DMS79 (cell line): ENCODE results near the gene PHF21B.

ENCODE experiments used
- DNase-seq: peaks from one replicate; lab custom pipeline; 2025; lab: John Stamatoyannopoulos, UW

Gene PHF21B

GRCh38 chr22:44892803-44893730, 116.7 kb downstream of the PHF21B start:
- no peak for DNase-seq

- DNase-seq: no peak
Measured at GRCh38 chr22:44892243-44892642, 117.6 kb downstream of the PHF21B start.

GRCh38 chr22:44891791-44892190, 118.0 kb downstream of the PHF21B start:
- DNase-seq: no peak

GRCh38 chr22:44891293-44891747, 118.5 kb downstream of the PHF21B start:
- DNase-seq: no peak

- DNase-seq: no peak
Measured at GRCh38 chr22:44890416-44891292, 119.2 kb downstream of the PHF21B start.

- no peak for DNase-seq
Measured at GRCh38 chr22:44889255-44889878, 120.4 kb downstream of the PHF21B start.

GRCh38 chr22:44888491-44889254, 121.1 kb downstream of the PHF21B start:
- no peak for DNase-seq

- no peak for DNase-seq
Measured at GRCh38 chr22:44887941-44888366, 121.9 kb downstream of the PHF21B start.

GRCh38 chr22:44885806-44886360, 123.9 kb downstream of the PHF21B start:
- DNase-seq: no peak

GRCh38 chr22:44884968-44885805, 124.6 kb downstream of the PHF21B start:
- DNase-seq: no peak

- DNase-seq: no peak
Measured at GRCh38 chr22:44884562-44884961, 125.2 kb downstream of the PHF21B start.

- DNase-seq: no peak
Measured at GRCh38 chr22:44883011-44883421, 126.8 kb downstream of the PHF21B start.

GRCh38 chr22:44882226-44882905, 127.4 kb downstream of the PHF21B start:
- no peak for DNase-seq

- DNase-seq: no peak
Measured at GRCh38 chr22:44881624-44882023, 128.2 kb downstream of the PHF21B start.

- DNase-seq: no peak
Measured at GRCh38 chr22:44880610-44881290, 129.1 kb downstream of the PHF21B start.

- no peak for DNase-seq
Measured at GRCh38 chr22:44879301-44879680, 130.5 kb downstream of the PHF21B start.

GRCh38 chr22:44878483-44879300, 131.1 kb downstream of the PHF21B start:
- no peak for DNase-seq

GRCh38 chr22:44876921-44877320, 132.9 kb downstream of the PHF21B start:
- no peak for DNase-seq
